H1 (cell line): ENCODE results near the gene RGS9BP. TPM values are rescaled to one million over a fixed set of nuclear protein-coding genes. Genes with fewer than 3 reads are reported as not detected.

Experiments used
- CTCF ChIA-PET: fragments of 300-600 bp; sonication (Branson Sonifier 250); formaldehyde crosslinking; loops from one replicate; lab custom pipeline; 2021; ENCODE audit not compliant: partially characterized antibody; lab: Charles Lee
- POLR2A ChIA-PET: fragments of 300-600 bp; sonication (Branson Sonifier 250); formaldehyde crosslinking; loops from one replicate; lab custom pipeline; 2021; ENCODE audit warnings: inconsistent platforms; ENCODE audit not compliant: partially characterized antibody; lab: Charles Lee
- DNase-seq, 2 experiments: peaks; one replicate each; pipeline versions ENCODE4 v3.0.0 to v3.0.0-alpha.2; 2010 to 2022; ENCODE audit warnings: low spot score in 2 of 2, low read depth in 1 of 2, mixed read lengths in 1 of 2
- FAIRE-seq: peaks from 2 replicates; lab custom pipeline; 2011; peaks lifted over from hg19 to GRCh38; lab: Jason Lieb, UNC
- H2AFZ ChIP-seq: 2 replicates; pipeline ENCODE4 v1.8.1; 2012; ENCODE audit warnings: low read length, inconsistent platforms
- H2AK5ac ChIP-seq: 2 replicates; pipeline ENCODE4 v1.6.1; 2013; ENCODE audit warnings: low read depth, low read length
- H2BK120ac ChIP-seq: replicated peaks from 2 replicates; pipeline ENCODE3; 2013; ENCODE audit warnings: low read depth, low read length, inconsistent platforms
- H2BK12ac ChIP-seq: 2 replicates; pipeline ENCODE4 v1.6.1; 2013; ENCODE audit warnings: low read depth, low read length
- H2BK15ac ChIP-seq: 2 replicates; pipeline ENCODE4 v1.6.1; 2013; ENCODE audit warnings: low read length
- H2BK20ac ChIP-seq: 2 replicates; pipeline ENCODE4 v1.6.1; 2013; ENCODE audit warnings: low read length
- H2BK5ac ChIP-seq: 2 replicates; pipeline ENCODE4 v1.6.1; 2013; ENCODE audit warnings: low read depth, low read length
- H3K14ac ChIP-seq: 2 replicates; pipeline ENCODE4 v1.6.1; 2013; ENCODE audit warnings: inconsistent platforms; ENCODE audit not compliant: insufficient read length
- H3K18ac ChIP-seq: 2 replicates; pipeline ENCODE4 v1.6.1; 2013; ENCODE audit warnings: low read length; ENCODE audit errors: extremely low read depth
- H3K23ac ChIP-seq: 2 replicates; pipeline ENCODE4 v1.6.1; 2013; ENCODE audit warnings: inconsistent platforms; ENCODE audit not compliant: insufficient read length
- H3K23me2 ChIP-seq: 2 replicates; pipeline ENCODE4 v1.6.1; 2013; ENCODE audit warnings: low read depth, low read length
- H3K27ac ChIP-seq: 2 replicates; pipeline ENCODE4 v1.6.1; 2011; ENCODE audit warnings: low read depth, low read length, inconsistent platforms
- H3K27me3 ChIP-seq, 4 experiments: replicated peaks in 1 of 4; 1 replicate in 1 of 4; 2 replicates in 3 of 4; pipeline versions ENCODE4 v1.6.1 to v1.8.1; 2011 to 2013; ENCODE audit warnings: low read length in 3 of 4, mild to moderate bottlenecking in 3 of 4, inconsistent platforms in 2 of 4, mixed read lengths in 2 of 4, moderate library complexity in 1 of 4; ENCODE audit not compliant: control insufficient read depth in 3 of 4, insufficient read depth in 3 of 4; ENCODE audit errors: extremely low read depth in 1 of 4
- H3K36me3 ChIP-seq, 4 experiments: 2 replicates each; pipeline versions ENCODE4 v1.6.1 to v1.8.1; 2011 to 2013; ENCODE audit warnings: mild to moderate bottlenecking in 4 of 4, low read length in 3 of 4, moderate library complexity in 2 of 4, control low read depth in 1 of 4, inconsistent platforms in 1 of 4; ENCODE audit not compliant: insufficient read depth in 4 of 4, control insufficient read depth in 2 of 4
- H3K4ac ChIP-seq: replicated peaks from 2 replicates; pipeline ENCODE3; 2013; ENCODE audit warnings: low read length, low read depth, mixed read lengths, inconsistent platforms; ENCODE audit not compliant: insufficient read length
- H3K4me1 ChIP-seq, 4 experiments: replicated peaks in 1 of 4; 1 replicate in 1 of 4; 2 replicates in 3 of 4; pipeline versions ENCODE4 v1.6.1 to v1.8.1; 2011 to 2013; ENCODE audit warnings: low read length in 3 of 4, inconsistent platforms in 2 of 4, mixed read lengths in 1 of 4; ENCODE audit not compliant: insufficient read depth in 4 of 4, control insufficient read depth in 3 of 4
- H3K4me2 ChIP-seq, 2 experiments: 2 replicates each; pipeline versions ENCODE4 v1.6.1 to v1.8.1; 2011 to 2013; ENCODE audit warnings: low read depth in 2 of 2, low read length in 2 of 2, control low read depth in 1 of 2, inconsistent platforms in 1 of 2, mild to moderate bottlenecking in 1 of 2; ENCODE audit not compliant: insufficient read depth in 1 of 2
- H3K4me3 ChIP-seq, 4 experiments: fragments of 200-600, 300-600 bp in 1 of 4; sonication (generic), shearing (Covaris generic), sonication (Bioruptor Twin) in 1 of 4; 2 replicates each; pipeline versions ENCODE4 v1.5.1 to v1.8.1; 2011 to 2016; ENCODE audit warnings: low read length in 4 of 4, low read depth in 3 of 4, control low read depth in 2 of 4, inconsistent platforms in 2 of 4, mild to moderate bottlenecking in 2 of 4, mixed read lengths in 1 of 4, moderate library complexity in 1 of 4; ENCODE audit not compliant: insufficient read depth in 2 of 4; ENCODE audit errors: extremely low read depth in 1 of 4
- H3K56ac ChIP-seq: replicated peaks from 2 replicates; pipeline ENCODE3; 2013; ENCODE audit warnings: low read depth, mild to moderate bottlenecking, mixed read lengths, low read length, inconsistent platforms; ENCODE audit not compliant: insufficient read length
- H3K79me1 ChIP-seq: 2 replicates; pipeline ENCODE4 v1.6.1; 2013; ENCODE audit warnings: low read depth, low read length, control low read depth
- H3K79me2 ChIP-seq, 2 experiments: 2 replicates each; pipeline versions ENCODE4 v1.6.1 to v1.8.1; 2012 to 2013; ENCODE audit warnings: low read length in 2 of 2, mild to moderate bottlenecking in 2 of 2, inconsistent platforms in 1 of 2; ENCODE audit not compliant: insufficient read depth in 2 of 2, control insufficient read depth in 1 of 2
- H3K9ac ChIP-seq, 4 experiments: replicated peaks in 1 of 4; 1 replicate in 1 of 4; 2 replicates in 3 of 4; pipeline versions ENCODE4 v1.6.1 to v1.8.1; 2011 to 2013; ENCODE audit warnings: low read depth in 3 of 4, low read length in 3 of 4, control low read depth in 2 of 4, mild to moderate bottlenecking in 2 of 4, moderate library complexity in 2 of 4, inconsistent platforms in 1 of 4; ENCODE audit errors: extremely low read depth in 1 of 4
- H3K9me3 ChIP-seq, 2 experiments: 2 replicates each; pipeline versions ENCODE4 v1.6.1 to v1.8.1; 2012 to 2013; ENCODE audit warnings: mild to moderate bottlenecking in 2 of 2, moderate library complexity in 2 of 2, control low read depth in 1 of 2, inconsistent platforms in 1 of 2, low read depth in 1 of 2, low read length in 1 of 2, mixed read lengths in 1 of 2; ENCODE audit not compliant: insufficient read depth in 2 of 2
- H4K20me1 ChIP-seq, 2 experiments: replicated peaks in 1 of 2; 2 replicates each; pipeline versions ENCODE3 to v1.8.1; 2011 to 2013; ENCODE audit warnings: inconsistent platforms in 2 of 2, low read length in 2 of 2, mild to moderate bottlenecking in 1 of 2; ENCODE audit not compliant: insufficient read depth in 2 of 2, control insufficient read depth in 1 of 2
- H4K5ac ChIP-seq: 2 replicates; pipeline ENCODE4 v1.6.1; 2013; ENCODE audit warnings: low read length, low read depth, mixed read lengths, inconsistent platforms; ENCODE audit not compliant: insufficient read length
- H4K8ac ChIP-seq: 2 replicates; pipeline ENCODE4 v1.8.0; 2013; ENCODE audit warnings: mild to moderate bottlenecking, moderate library complexity, low read length, inconsistent platforms; ENCODE audit not compliant: insufficient read depth; ENCODE audit errors: extremely low read depth
- H4K91ac ChIP-seq: replicated peaks from 2 replicates; pipeline ENCODE3; 2013; ENCODE audit warnings: low read length, mixed read lengths, inconsistent platforms; ENCODE audit not compliant: insufficient read length
- CBX5 ChIP-seq: fragments of 300-800, 300-1000 bp; sonication (generic); IDR thresholded peaks from 2 replicates; pipeline ENCODE4 v1.7.1; 2016; ENCODE audit warnings: antibody characterized with exemption, low read length, low read depth
- E2F6 ChIP-seq: IDR thresholded peaks from 2 replicates; pipeline ENCODE4 v1.6.1; 2012; ENCODE audit warnings: inconsistent platforms
- GABPA ChIP-seq: IDR thresholded peaks from 2 replicates; pipeline ENCODE4 v1.6.1; 2011; ENCODE audit warnings: mild to moderate bottlenecking, low read length, moderate library complexity, borderline replicate concordance; ENCODE audit not compliant: insufficient read depth
- MAX ChIP-seq: IDR thresholded peaks from 2 replicates; pipeline ENCODE4 v1.6.1; 2012; ENCODE audit warnings: inconsistent platforms
- POLR2AphosphoS5 ChIP-seq: IDR thresholded peaks from 2 replicates; pipeline ENCODE4 v1.6.1; 2011; ENCODE audit warnings: low read depth, low read length
- RBBP5 ChIP-seq: IDR thresholded peaks from 2 replicates; pipeline ENCODE4 v1.7.1; 2012; ENCODE audit warnings: low read depth, mild to moderate bottlenecking, inconsistent platforms, low read length, moderate library complexity, borderline replicate concordance
- SAP30 ChIP-seq: fragments of 300-600 bp; sonication (generic); IDR thresholded peaks from 2 replicates; pipeline ENCODE4 v1.7.1; 2012; ENCODE audit warnings: low read length, moderate library complexity, mild to moderate bottlenecking, inconsistent platforms; ENCODE audit not compliant: insufficient read depth, insufficient replicate concordance
- SUZ12 ChIP-seq: fragments of 200-600 bp; sonication (generic); IDR thresholded peaks from 2 replicates; pipeline ENCODE4 v1.6.1; 2012; ENCODE audit warnings: mild to moderate bottlenecking, inconsistent platforms, low read length, moderate library complexity, mixed read lengths
- TBP ChIP-seq: IDR thresholded peaks from 2 replicates; pipeline ENCODE4 v1.6.1; 2011; ENCODE audit warnings: low read depth, low read length, improper control_type of control experiment
- WGBS, 2 experiments: shearing (Covaris generic) in 1 of 2; methylation state at CpG; one replicate each; pipeline versions ENCODE4 v1.1.6 to v1.1.7; 2013 to 2015; ENCODE audit warnings: low lambda C conversion rate in 2 of 2, mixed read lengths in 2 of 2, inconsistent platforms in 1 of 2, low coverage in 1 of 2, missing lambda C conversion rate in 1 of 2; ENCODE audit not compliant: insufficient replicate concordance in 2 of 2, insufficient coverage in 1 of 2, insufficient read length in 1 of 2; ENCODE audit errors: extremely low coverage in 1 of 2, missing lambda C conversion rate in 1 of 2; 5-methylcytosine and 5-hydroxymethylcytosine counted together
- polyA plus RNA-seq, 7 experiments: library from polyadenylated mRNA; depleted of rRNA in 3 of 7; stranded (reverse) in 5 of 7; unstranded in 2 of 7; fragments of >200 nt in 5 of 7; fragments of 200-250 nt in 2 of 7; gene quantifications; 1 replicate in 5 of 7; 2 replicates in 1 of 7; 4 replicates in 1 of 7; pipeline versions ENCODE4 v1.2.1 to v1.2.3, GENCODE V29; 2011 to 2013; ENCODE audit warnings: missing spikeins in 2 of 7, mixed read lengths in 2 of 7
- total RNA-seq: library from RNA; stranded (reverse); fragmentation: NEBNext Ultra II Directional; extraction: Animal tissue kit (Norgen Biotek cat#: 25700); gene quantifications from 2 replicates; pipeline ENCODE4 v1.2.1, GENCODE V29; 2021

RGS9BP gene
- total and polyA plus RNA-seq, 2 of the 8 experiments (the other 6 are each of a cell fraction or from before 2014, with no cell fraction given), result 0.11 to 0.26 TPM

GRCh38 chr19:32691952-32692726, 16.5 kb downstream of the RGS9BP start:
- Histone ChIP-seq H3K27ac (no peak overlapping the region), H3K9me3 (no peaks in the 10 kb centered on the region), H3K14ac (no peak overlapping the region), H4K5ac (no peak overlapping the region), H3K4me2 (peak overlapping the region; percentile 48 to 88), H3K18ac (no peak overlapping the region; the same call in none of the 2 replicates), H3K23me2 (peaks cover 2% of the 10 kb centered on the region; the same call in 1 of the 2 replicates), H2BK15ac (no peak overlapping the region), H3K56ac (no peak overlapping the region), H3K9ac (peak overlapping the region in 3 of 4 experiments; percentile 51 to 67 (median 53); a peak in 5 of 7 replicates), H3K27me3 (peaks cover 0 to 21% (median 10%) of the 10 kb centered on the region in 4 experiments; a peak in 6 of 7 replicates), H3K23ac (no peak overlapping the region), H2AK5ac (no peak overlapping the region), H3K36me3 (no peaks in the 10 kb centered on the region), H4K8ac (peak overlapping the region; percentile 91), H2AFZ (peak overlapping the region; percentile 54; the same call in 1 of the 2 replicates), H4K91ac (peak overlapping the region; percentile 97), H2BK120ac (no peak overlapping the region), H3K4ac (no peak overlapping the region), H3K4me1 (no peaks in the 10 kb centered on the region; a peak in 1 of 7 replicates), H2BK5ac (no peak overlapping the region), H2BK12ac (0 out of 2 replicates have a peak overlapping the region, but pooled peaks have one; percentile 63), H3K4me3 (peak overlapping the region; percentile 32 to 64 (median 35)), H3K79me2 (no peaks in the 10 kb centered on the region), H3K79me1 (no peaks in the 10 kb centered on the region; the same call in 1 of the 2 replicates), H2BK20ac (no peak overlapping the region), H4K20me1 (peaks cover 0 to 1% of the 10 kb centered on the region in 2 experiments)
- ChIA-PET CTCF (interaction anchor here (1.0 kb wide), 1 partner anchor 12 kb away, joined by 5 read pairs; no protein-coding TSS in a partner anchor), POLR2A (interaction anchor here (0.5 to 1.1 kb wide), 3 partner anchors 9 to 41 kb away, joined by 3 to 12 read pairs (median 4); no protein-coding TSS in a partner anchor)
- WGBS, 2 experiments, result 19% methylated on average over 83 of the region's 93 CpGs; no CpG with 5 or more reads in 1 of the 2 experiments
- no peak for FAIRE-seq
- DNase-seq, result peak in 1 of 2 experiments; percentile 72
- TF ChIP-seq RBBP5 (0 out of 2 replicates have a peak, but pooled peaks have one; percentile 80), GABPA (0 out of 2 replicates have a peak, but pooled peaks have one; percentile 16), TBP (peak; percentile 1; the same call in 1 of the 2 replicates), CBX5 (no peak), SAP30 (no peak), POLR2AphosphoS5 (no peak), MAX (peak; percentile 86), SUZ12 (peak; percentile 21; the same call in 1 of the 2 replicates), E2F6 (peak; percentile 80)
